SK-N-MC (cell line): ENCODE results near the gene CCND1.

Experiments used
- EZH2 ChIP-seq: fragments of 200-600 bp; sonication (generic); IDR thresholded peaks from one replicate; pipeline ENCODE4 v1.6.1; 2017; ENCODE audit warnings: antibody characterized with exemption
- POLR2AphosphoS5 ChIP-seq: IDR thresholded peaks from 2 replicates; pipeline ENCODE4 v1.6.1; 2012; ENCODE audit warnings: mild to moderate bottlenecking, low read depth, low read length, borderline replicate concordance

- TF ChIP-seq POLR2AphosphoS5 (no peak), EZH2 (no peak)
Measured at GRCh38 chr11:69657911-69658625, 17.1 kb downstream of the CCND1 start.
